ENCODE results near the gene LAS1L. TPM values are rescaled to one million over a fixed set of nuclear protein-coding genes. Genes with fewer than 3 reads are reported as not detected.
A peak's percentile ranks its signal among the peaks of the same experiment; 100 is the strongest.

The LAS1L gene
- total RNA-seq: 10 to 100 TPM; 16.4 to 23.3 (median 19.2) TPM

- peak; percentile 87 to 91 for DNase-seq
- Histone ChIP-seq H3K36me3 (peaks cover 0 to 5% of the 10 kb centered on the region in 2 donors), H3K27me3 (no peaks in the 10 kb centered on the region), H3K4me3 (replicated peaks in 1 of 3) (peak within 1 kb of the TSS; percentile 20 to 58 (median 45)), H3K27ac (peak within 1 kb of the TSS in 2 of 3 donors; percentile 3 to 33), H3K4me1 (peaks cover 0 to 7% of the 10 kb centered on the region in 2 donors), H3K9me3 (no peaks in the 10 kb centered on the region)
- TF ChIP-seq CTCF (IDR thresholded peaks at IDR 0.05) (no peak), POLR2A (IDR thresholded peaks at IDR 0.05) (peak in 1 of 2 donors; percentile 57)
- WGBS, 2 donors: 0 to 12% methylated on average over 9 to 16 of the region's 50 CpGs
- intact Hi-C loops (cut with DNase I): no loop called here
These were observed at the start of gene LAS1L for GRCh38 chrX:65534450-65535292. Gene LAS1L (minus strand): TSS chrX:65534787. CDS start chrX:65534715, 72 bp downstream.

DNA sequence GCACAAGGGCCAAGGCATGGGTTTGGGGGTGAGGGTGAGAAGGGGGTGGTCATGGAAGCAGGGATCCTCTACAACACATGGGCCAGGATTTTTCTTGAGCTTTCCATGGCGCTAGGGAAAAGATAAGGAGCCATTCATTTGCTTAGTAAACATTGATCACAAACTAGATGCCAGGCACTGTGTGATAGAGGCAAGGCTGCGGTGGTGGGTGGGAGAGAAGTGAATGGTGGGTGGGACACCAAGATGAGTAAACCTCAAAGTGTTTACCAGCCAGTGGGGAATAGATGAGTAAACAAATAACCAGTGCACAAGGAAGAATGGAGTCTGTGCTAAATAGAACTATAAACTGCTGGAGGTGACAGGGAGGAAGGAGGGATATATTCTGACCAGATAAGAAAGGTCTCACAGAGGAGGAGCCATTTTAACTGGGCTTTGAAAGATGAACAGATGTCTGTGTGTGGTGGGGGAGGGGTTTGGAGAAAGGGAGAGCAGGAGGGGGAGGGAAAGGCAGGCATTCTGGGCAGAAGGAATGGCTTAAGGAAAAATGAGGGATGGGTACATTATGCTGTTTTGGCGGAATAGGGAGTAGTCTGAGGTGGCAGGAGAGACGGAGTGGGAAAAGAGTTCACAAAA, 48.0 kb upstream of the LAS1L start:
- Histone ChIP-seq H3K27ac (no peak overlapping the region), H3K9me3 (no peaks in the 10 kb centered on the region), H3K27me3 (no peaks in the 10 kb centered on the region), H3K36me3 (no peaks in the 10 kb centered on the region), H3K4me1 (peaks cover 0 to 5% of the 10 kb centered on the region in 2 donors), H3K4me3 (replicated peaks in 1 of 3) (no peak overlapping the region)
- 84 to 86% methylated on average over 4 of the region's 4 CpGs for WGBS, 2 donors
- intact Hi-C loops (cut with DNase I): loop anchor here (2.0 kb wide), 1 partner anchor 404 kb away; no protein-coding TSS in a partner anchor
- no peak for DNase-seq
- TF ChIP-seq POLR2A (IDR thresholded peaks at IDR 0.05) (no peak), CTCF (IDR thresholded peaks at IDR 0.05) (no peak)

GRCh38 chrX:65581661-65582339, 47.2 kb upstream of the LAS1L start:
- TF ChIP-seq CTCF (IDR thresholded peaks at IDR 0.05) (peak in 5 of 6 experiments; percentile 55 to 76 (median 64)), POLR2A (IDR thresholded peaks at IDR 0.05) (no peak)
- no peaks in the 10 kb centered on the region for H3K4me1 ChIP-seq
- 5 to 11% methylated on average over 7 to 8 of the region's 12 CpGs for WGBS, 2 donors
- intact Hi-C loops (cut with DNase I): loop anchor here (2.0 kb wide), 1 partner anchor 405 kb away; no protein-coding TSS in a partner anchor
- no peaks in the 10 kb centered on the region for H3K36me3 ChIP-seq
- no peaks in the 10 kb centered on the region for H3K27me3 ChIP-seq
- no peaks in the 10 kb centered on the region for H3K9me3 ChIP-seq
- H3K4me3 ChIP-seq (replicated peaks in 1 of 3): no peak overlapping the region
- peak; percentile 51 to 55 for DNase-seq
- no peak overlapping the region for H3K27ac ChIP-seq

GRCh38 chrX:65578346-65578745, 43.8 kb upstream of the LAS1L start:
- H3K36me3 ChIP-seq: no peaks in the 10 kb centered on the region
- intact Hi-C loops (cut with DNase I): no loop called here
- H3K9me3 ChIP-seq: no peaks in the 10 kb centered on the region
- no peak for DNase-seq
- H3K4me1 ChIP-seq: no peaks in the 10 kb centered on the region
- TF ChIP-seq POLR2A (IDR thresholded peaks at IDR 0.05): no peak
- TF ChIP-seq CTCF (IDR thresholded peaks at IDR 0.05): no peak
- no peak overlapping the region for H3K27ac ChIP-seq
- H3K27me3 ChIP-seq: no peaks in the 10 kb centered on the region
- H3K4me3 ChIP-seq (replicated peaks in 1 of 3): no peak overlapping the region
